Thoracic aorta (tissue), 2 donors: ENCODE measurements around the gene IMP3. TPM values are rescaled to one million over a fixed set of nuclear protein-coding genes. Genes with fewer than 3 reads are reported as not detected.
"Not testable (repeated sequence)": the region's sequence is repeated elsewhere in the genome, so short reads cannot be mapped to it uniquely, and the experiment has no call there.

ENCODE experiments used
- ATAC-seq: fragments of 150-250 bp; one replicate; pipeline ENCODE4 v1.8.0; 2017; ENCODE audit warnings: low read depth; ENCODE audit not compliant: insufficient number of reproducible peaks, low FRiP score
- DNase-seq: peaks from one replicate; pipeline ENCODE4 v3.0.0-alpha.2; 2020; ENCODE audit warnings: low spot score
- H3K27ac ChIP-seq, 2 donors: fragments of 200-600 bp; sonication (generic); 1 replicate in 1 of 2; 2 replicates in 1 of 2; pipeline ENCODE4 v1.5.1; 2016; ENCODE audit warnings: mild to moderate bottlenecking in 2 of 2, moderate library complexity in 2 of 2
- H3K27me3 ChIP-seq: fragments of 200-600 bp; sonication (generic); replicated peaks from 2 replicates; pipeline ENCODE4 v1.6.0; 2016; ENCODE audit warnings: mild to moderate bottlenecking; ENCODE audit not compliant: insufficient read depth
- H3K36me3 ChIP-seq: fragments of 200-600 bp; sonication (generic); one replicate; pipeline ENCODE4 v1.5.1; 2016
- H3K4me1 ChIP-seq, 2 donors: fragments of 200-600 bp; sonication (generic); 1 replicate in 1 of 2; 2 replicates in 1 of 2; pipeline versions ENCODE4 v1.5.1 to v1.6.0; 2016; ENCODE audit warnings: low read depth in 2 of 2, mild to moderate bottlenecking in 1 of 2; ENCODE audit not compliant: control insufficient read depth in 1 of 2
- H3K4me3 ChIP-seq: fragments of 200-600 bp; sonication (generic); 2 replicates; pipeline ENCODE4 v1.5.1; 2016; ENCODE audit warnings: mild to moderate bottlenecking
- H3K9me3 ChIP-seq: fragments of 200-600 bp; sonication (generic); 2 replicates; pipeline ENCODE4 v1.5.1; 2016
- CTCF ChIP-seq: fragments of 200-600 bp; sonication (generic); IDR thresholded peaks from one replicate; pipeline ENCODE4 v1.5.1; 2019; ENCODE audit warnings: antibody characterized with exemption
- total RNA-seq, 2 donors: library from RNA; depleted of rRNA; stranded (reverse); fragments of >200 nt; gene quantifications; one replicate each; pipeline versions ENCODE4 v1.1.0 to v1.2.3, GENCODE V29; 2016

Gene IMP3
- total RNA-seq, 2 donors from 2014 or later: 79.9 to 127 TPM

- not testable (repeated sequence) for DNase-seq, H3K9me3 ChIP-seq, H3K27me3 ChIP-seq, ATAC-seq, H3K4me3 ChIP-seq
- Histone ChIP-seq H3K27ac (peak overlapping the region in 1 of 2 donors; percentile 61), H3K4me1 (peaks cover 6 to 28% of the 10 kb centered on the region in 2 donors), H3K36me3 (peaks cover 84% of the 10 kb centered on the region)
- peak; percentile 89 for TF ChIP-seq CTCF
Measured at GRCh38 chr15:75686212-75686642, 46.2 kb upstream of the IMP3 start.

GRCh38 chr15:75685195-75685594 lies 45.2 kb upstream of the IMP3 start:
- Histone ChIP-seq H3K4me3 (no peak overlapping the region), H3K9me3 (no peaks in the 10 kb centered on the region), H3K27ac (no peak overlapping the region), H3K36me3 (peaks cover 83% of the 10 kb centered on the region), H3K4me1 (peaks cover 6 to 28% of the 10 kb centered on the region in 2 donors), H3K27me3 (no peaks in the 10 kb centered on the region)
- TF ChIP-seq CTCF: no peak
- ATAC-seq (no peak), DNase-seq (no peak)

GRCh38 chr15:75684648-75685047 lies 44.6 kb upstream of the IMP3 start:
- Histone ChIP-seq H3K27me3 (no peaks in the 10 kb centered on the region), H3K4me1 (peaks cover 6 to 28% of the 10 kb centered on the region in 2 donors), H3K4me3 (no peak overlapping the region), H3K9me3 (no peaks in the 10 kb centered on the region), H3K27ac (peak overlapping the region in 1 of 2 donors; percentile 41), H3K36me3 (peaks cover 85% of the 10 kb centered on the region)
- ATAC-seq: no peak
- no peak for DNase-seq
- TF ChIP-seq CTCF: no peak

GRCh38 chr15:75683646-75684312 lies 43.8 kb upstream of the IMP3 start:
- not testable (repeated sequence) for H3K4me3 ChIP-seq, DNase-seq, ATAC-seq, H3K27me3 ChIP-seq, H3K9me3 ChIP-seq
- peaks cover 6 to 28% of the 10 kb centered on the region in 2 donors for H3K4me1 ChIP-seq
- TF ChIP-seq CTCF: peak; percentile 70
- H3K36me3 ChIP-seq: peaks cover 84% of the 10 kb centered on the region
- peak overlapping the region; percentile 49 to 62 for H3K27ac ChIP-seq

- H3K4me1 ChIP-seq: peaks cover 6 to 24% of the 10 kb centered on the region in 2 donors
- TF ChIP-seq CTCF: no peak
- DNase-seq (no peak), ATAC-seq (no peak)
- peak overlapping the region; percentile 49 to 62 for H3K27ac ChIP-seq
- peaks cover 76% of the 10 kb centered on the region for H3K36me3 ChIP-seq
- no peaks in the 10 kb centered on the region for H3K27me3 ChIP-seq
- no peaks in the 10 kb centered on the region for H3K9me3 ChIP-seq
- no peak overlapping the region for H3K4me3 ChIP-seq
Measured at GRCh38 chr15:75682181-75683135, 42.4 kb upstream of the IMP3 start.
